Measurements from ENCODE around the gene SH3RF3. TPM values are rescaled to one million over a fixed set of nuclear protein-coding genes. Genes with fewer than 3 reads are reported as not detected.

SH3RF3 gene
- total and polyA plus RNA-seq, 10 of the 15 experiments (the other 5 are each of a cell fraction or from before 2014, with no cell fraction given) = 0.08 to 8.8 (median 2.3) TPM

DNA sequence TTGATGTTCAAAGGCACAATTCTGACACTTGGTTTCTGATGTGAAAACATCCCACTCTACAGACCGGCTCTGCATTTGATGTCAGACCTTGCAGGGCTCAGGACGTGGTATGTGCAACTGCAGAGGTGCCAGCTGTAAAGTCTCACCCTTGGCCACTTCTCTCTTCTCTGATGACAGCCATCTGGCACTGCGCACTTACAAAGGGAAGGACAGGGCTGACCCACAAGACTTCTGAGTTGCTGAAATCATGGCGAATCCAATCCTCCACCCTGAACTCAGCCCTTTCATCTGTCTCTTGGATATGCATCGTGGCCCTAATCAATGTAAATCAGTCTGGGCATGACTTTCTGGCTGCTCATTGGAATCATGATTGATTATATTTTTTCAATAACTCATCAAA, 402.2 kb downstream of the SH3RF3 start (continued):
- TF ChIP-seq, protein P1, sequence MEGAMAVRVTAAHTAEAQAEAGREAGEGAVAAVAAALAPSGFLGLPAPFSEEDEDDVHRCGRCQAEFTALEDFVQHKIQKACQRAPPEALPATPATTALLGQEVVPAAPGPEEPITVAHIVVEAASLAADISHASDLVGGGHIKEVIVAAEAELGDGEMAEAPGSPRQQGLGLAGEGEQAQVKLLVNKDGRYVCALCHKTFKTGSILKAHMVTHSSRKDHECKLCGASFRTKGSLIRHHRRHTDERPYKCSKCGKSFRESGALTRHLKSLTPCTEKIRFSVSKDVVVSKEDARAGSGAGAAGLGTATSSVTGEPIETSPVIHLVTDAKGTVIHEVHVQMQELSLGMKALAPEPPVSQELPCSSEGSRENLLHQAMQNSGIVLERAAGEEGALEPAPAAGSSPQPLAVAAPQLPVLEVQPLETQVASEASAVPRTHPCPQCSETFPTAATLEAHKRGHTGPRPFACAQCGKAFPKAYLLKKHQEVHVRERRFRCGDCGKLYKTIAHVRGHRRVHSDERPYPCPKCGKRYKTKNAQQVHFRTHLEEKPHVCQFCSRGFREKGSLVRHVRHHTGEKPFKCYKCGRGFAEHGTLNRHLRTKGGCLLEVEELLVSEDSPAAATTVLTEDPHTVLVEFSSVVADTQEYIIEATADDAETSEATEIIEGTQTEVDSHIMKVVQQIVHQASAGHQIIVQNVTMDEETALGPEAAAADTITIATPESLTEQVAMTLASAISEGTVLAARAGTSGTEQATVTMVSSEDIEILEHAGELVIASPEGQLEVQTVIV (IDR thresholded peaks at IDR 0.05; ENCODE audit: borderline replicate concordance, partially characterized antibody) = no peak
- TF ChIP-seq, protein P2, sequence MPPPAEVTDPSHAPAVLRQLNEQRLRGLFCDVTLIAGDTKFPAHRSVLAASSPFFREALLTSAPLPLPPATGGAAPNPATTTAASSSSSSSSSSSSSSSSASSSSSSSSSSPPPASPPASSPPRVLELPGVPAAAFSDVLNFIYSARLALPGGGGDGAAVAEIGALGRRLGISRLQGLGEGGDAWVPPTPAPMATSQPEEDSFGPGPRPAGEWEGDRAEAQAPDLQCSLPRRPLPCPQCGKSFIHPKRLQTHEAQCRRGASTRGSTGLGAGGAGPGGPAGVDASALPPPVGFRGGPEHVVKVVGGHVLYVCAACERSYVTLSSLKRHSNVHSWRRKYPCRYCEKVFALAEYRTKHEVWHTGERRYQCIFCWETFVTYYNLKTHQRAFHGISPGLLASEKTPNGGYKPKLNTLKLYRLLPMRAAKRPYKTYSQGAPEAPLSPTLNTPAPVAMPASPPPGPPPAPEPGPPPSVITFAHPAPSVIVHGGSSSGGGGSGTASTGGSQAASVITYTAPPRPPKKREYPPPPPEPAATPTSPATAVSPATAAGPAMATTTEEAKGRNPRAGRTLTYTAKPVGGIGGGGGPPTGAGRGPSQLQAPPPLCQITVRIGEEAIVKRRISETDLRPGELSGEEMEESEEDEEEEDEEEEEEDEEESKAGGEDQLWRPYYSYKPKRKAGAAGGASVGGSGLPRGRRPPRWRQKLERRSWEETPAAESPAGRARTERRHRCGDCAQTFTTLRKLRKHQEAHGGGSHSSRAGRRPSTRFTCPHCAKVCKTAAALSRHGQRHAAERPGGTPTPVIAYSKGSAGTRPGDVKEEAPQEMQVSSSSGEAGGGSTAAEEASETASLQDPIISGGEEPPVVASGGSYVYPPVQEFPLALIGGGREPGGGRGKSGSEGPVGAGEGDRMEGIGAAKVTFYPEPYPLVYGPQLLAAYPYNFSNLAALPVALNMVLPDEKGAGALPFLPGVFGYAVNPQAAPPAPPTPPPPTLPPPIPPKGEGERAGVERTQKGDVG (CRISPR knock-in tag; IDR thresholded peaks at IDR 0.05) = no peak
- no peak for TF ChIP-seq SMC3 (IDR thresholded peaks at IDR 0.05; ENCODE audit: borderline replicate concordance, low read length)
- TF ChIP-seq TCF12 (IDR thresholded peaks at IDR 0.05; ENCODE audit: low read depth, low read length) = no peak
- TF ChIP-seq SIX5 (IDR thresholded peaks at IDR 0.05; ENCODE audit: low read depth, low read length, severe bottlenecking) = no peak
- no peak for TF ChIP-seq HDGF (IDR thresholded peaks at IDR 0.05)
- TF ChIP-seq, protein P3, sequence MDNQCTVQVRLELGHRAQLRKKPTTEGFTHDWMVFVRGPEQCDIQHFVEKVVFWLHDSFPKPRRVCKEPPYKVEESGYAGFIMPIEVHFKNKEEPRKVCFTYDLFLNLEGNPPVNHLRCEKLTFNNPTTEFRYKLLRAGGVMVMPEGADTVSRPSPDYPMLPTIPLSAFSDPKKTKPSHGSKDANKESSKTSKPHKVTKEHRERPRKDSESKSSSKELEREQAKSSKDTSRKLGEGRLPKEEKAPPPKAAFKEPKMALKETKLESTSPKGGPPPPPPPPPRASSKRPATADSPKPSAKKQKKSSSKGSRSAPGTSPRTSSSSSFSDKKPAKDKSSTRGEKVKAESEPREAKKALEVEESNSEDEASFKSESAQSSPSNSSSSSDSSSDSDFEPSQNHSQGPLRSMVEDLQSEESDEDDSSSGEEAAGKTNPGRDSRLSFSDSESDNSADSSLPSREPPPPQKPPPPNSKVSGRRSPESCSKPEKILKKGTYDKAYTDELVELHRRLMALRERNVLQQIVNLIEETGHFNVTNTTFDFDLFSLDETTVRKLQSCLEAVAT (IDR thresholded peaks at IDR 0.05) = no peak
- TF ChIP-seq SUPT20H (IDR thresholded peaks at IDR 0.05; ENCODE audit: borderline replicate concordance, control insufficient read depth, low read depth, low read length) = no peak
- no peak for TF ChIP-seq RAD51 (IDR thresholded peaks at IDR 0.05)
- no peak for TF ChIP-seq GATAD2B (conservative IDR thresholded peaks at IDR 0.05; ENCODE audit: low read depth)
- TF ChIP-seq JUNB (IDR thresholded peaks at IDR 0.05) = no peak
- TF ChIP-seq, protein P4, sequence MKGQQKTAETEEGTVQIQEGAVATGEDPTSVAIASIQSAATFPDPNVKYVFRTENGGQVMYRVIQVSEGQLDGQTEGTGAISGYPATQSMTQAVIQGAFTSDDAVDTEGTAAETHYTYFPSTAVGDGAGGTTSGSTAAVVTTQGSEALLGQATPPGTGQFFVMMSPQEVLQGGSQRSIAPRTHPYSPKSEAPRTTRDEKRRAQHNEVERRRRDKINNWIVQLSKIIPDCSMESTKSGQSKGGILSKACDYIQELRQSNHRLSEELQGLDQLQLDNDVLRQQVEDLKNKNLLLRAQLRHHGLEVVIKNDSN (IDR thresholded peaks at IDR 0.05; ENCODE audit: borderline replicate concordance, extremely low read length, insufficient read depth, low read depth, low read length) = no peak

All from GM12878 (cell line).